Measurements from ENCODE around the gene TMEM269.

TMEM269 gene

DNA sequence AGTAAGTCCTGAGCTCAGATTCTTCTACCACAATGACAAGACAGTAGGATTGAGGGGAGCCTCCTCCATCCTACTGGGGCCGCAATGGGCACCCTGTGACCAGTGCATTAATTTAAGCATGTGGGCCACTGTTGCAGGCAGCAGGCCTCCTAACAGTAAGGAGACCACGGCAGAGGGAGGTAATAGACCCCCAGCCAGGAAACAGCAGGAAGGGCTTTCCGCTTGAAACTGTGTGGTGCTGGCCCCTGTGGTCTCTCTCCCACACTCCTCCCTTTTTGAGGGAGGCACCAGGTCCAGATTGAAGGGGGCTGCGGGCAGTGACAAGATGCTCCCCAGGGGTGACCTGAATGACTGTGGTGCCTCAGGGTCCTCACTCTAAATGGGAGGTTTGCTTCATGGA lies 43.1 kb upstream of the TMEM269 start:
- H3K4me1 ChIP-seq (ENCODE audit: control insufficient read depth, low read depth, low read length): peaks cover 4% of the 10 kb centered on the region
- H3K27ac ChIP-seq (ENCODE audit: low read depth, low read length): no peak overlapping the region
- H3K4me2 ChIP-seq (ENCODE audit: low read length): no peak overlapping the region
- no peaks in the 10 kb centered on the region for H3K79me1 ChIP-seq (ENCODE audit: low read length)
- no peak for DNase-seq
- H3K79me2 ChIP-seq (ENCODE audit: control insufficient read depth, insufficient read depth, low read length): no peaks in the 10 kb centered on the region
- H3K9ac ChIP-seq (ENCODE audit: low read length): no peak overlapping the region
- H4K5ac ChIP-seq (ENCODE audit: low read length): no peak overlapping the region
- no peak overlapping the region for H2BK120ac ChIP-seq (ENCODE audit: low read depth, low read length)
- H2BK15ac ChIP-seq (replicated peaks; ENCODE audit: low read depth): no peak overlapping the region
- H3K56ac ChIP-seq (ENCODE audit: low read length): no peak overlapping the region
- H3K23ac ChIP-seq (ENCODE audit: low read length): peak overlapping the region; percentile 29
- no CpG with 5 or more reads among the region's 4 CpGs for WGBS (ENCODE audit: extremely low coverage, insufficient coverage, low lambda C conversion rate)
- H4K8ac ChIP-seq (ENCODE audit: low read depth, low read length): no peak overlapping the region
- no peak overlapping the region for H3K18ac ChIP-seq (ENCODE audit: low read length)
- peak overlapping the region; percentile 32 for H2AK5ac ChIP-seq (ENCODE audit: low read length)
- H3K4ac ChIP-seq (ENCODE audit: low read depth, low read length): no peak overlapping the region
- no peaks in the 10 kb centered on the region for H3K36me3 ChIP-seq (ENCODE audit: control insufficient read depth, insufficient read depth, low read length)
- H3K4me3 ChIP-seq (ENCODE audit: low read length): no peak overlapping the region
- H3K27me3 ChIP-seq (ENCODE audit: insufficient read depth, low read length, poor library complexity): no peaks in the 10 kb centered on the region
- no peak overlapping the region for H2BK5ac ChIP-seq (ENCODE audit: low read length)

DNA sequence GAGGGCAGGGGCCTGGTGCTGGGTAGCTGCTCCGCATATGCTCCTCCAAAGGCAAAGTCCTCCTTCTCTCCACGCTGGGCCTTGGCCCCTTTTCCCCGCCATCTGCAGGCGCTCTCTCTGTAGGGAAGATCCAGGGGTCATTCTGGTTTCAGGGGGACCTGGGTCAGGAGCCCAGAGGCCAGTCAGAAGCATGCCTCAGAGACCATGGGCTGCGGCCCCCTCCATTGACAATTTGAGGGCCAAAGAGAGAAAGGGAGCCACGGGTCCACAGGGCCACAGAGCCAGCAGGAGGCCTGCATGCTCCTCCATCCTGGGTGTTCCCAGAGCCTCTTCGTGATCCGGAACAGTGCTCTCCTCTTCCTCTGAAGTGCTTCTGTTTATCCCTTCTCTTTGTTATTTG lies 42.6 kb upstream of the TMEM269 start:
- no peak for DNase-seq
- no peak overlapping the region for H3K9ac ChIP-seq (ENCODE audit: low read length)
- no peak overlapping the region for H3K4ac ChIP-seq (ENCODE audit: low read depth, low read length)
- H4K5ac ChIP-seq (ENCODE audit: low read length): no peak overlapping the region
- no peak overlapping the region for H3K27ac ChIP-seq (ENCODE audit: low read depth, low read length)
- H3K27me3 ChIP-seq (ENCODE audit: insufficient read depth, low read length, poor library complexity): no peaks in the 10 kb centered on the region
- no peaks in the 10 kb centered on the region for H3K36me3 ChIP-seq (ENCODE audit: control insufficient read depth, insufficient read depth, low read length)
- H3K4me1 ChIP-seq (ENCODE audit: control insufficient read depth, low read depth, low read length): peaks cover 4% of the 10 kb centered on the region
- no peak overlapping the region for H2BK15ac ChIP-seq (replicated peaks; ENCODE audit: low read depth)
- no peak overlapping the region for H2BK5ac ChIP-seq (ENCODE audit: low read length)
- no peaks in the 10 kb centered on the region for H3K79me1 ChIP-seq (ENCODE audit: low read length)
- H4K8ac ChIP-seq (ENCODE audit: low read depth, low read length): no peak overlapping the region
- H3K4me3 ChIP-seq (ENCODE audit: low read length): no peak overlapping the region
- H3K4me2 ChIP-seq (ENCODE audit: low read length): no peak overlapping the region
- no peak overlapping the region for H3K23ac ChIP-seq (ENCODE audit: low read length)
- H3K56ac ChIP-seq (ENCODE audit: low read length): no peak overlapping the region
- H2BK120ac ChIP-seq (ENCODE audit: low read depth, low read length): no peak overlapping the region
- no peak overlapping the region for H2AK5ac ChIP-seq (ENCODE audit: low read length)
- no CpG with 5 or more reads among the region's 8 CpGs for WGBS (ENCODE audit: extremely low coverage, insufficient coverage, low lambda C conversion rate)
- H3K18ac ChIP-seq (ENCODE audit: low read length): no peak overlapping the region
- no peaks in the 10 kb centered on the region for H3K79me2 ChIP-seq (ENCODE audit: control insufficient read depth, insufficient read depth, low read length)

- Histone ChIP-seq H3K27ac (ENCODE audit: low read depth, low read length) (no peak overlapping the region), H3K36me3 (ENCODE audit: control insufficient read depth, insufficient read depth, low read length) (no peaks in the 10 kb centered on the region), H3K79me1 (ENCODE audit: low read length) (no peaks in the 10 kb centered on the region), H3K4me3 (ENCODE audit: low read length) (no peak overlapping the region), H2BK120ac (ENCODE audit: low read depth, low read length) (no peak overlapping the region), H4K5ac (ENCODE audit: low read length) (no peak overlapping the region), H3K4ac (ENCODE audit: low read depth, low read length) (no peak overlapping the region), H2AK5ac (ENCODE audit: low read length) (no peak overlapping the region), H3K9ac (ENCODE audit: low read length) (no peak overlapping the region), H3K4me1 (ENCODE audit: control insufficient read depth, low read depth, low read length) (peaks cover 4% of the 10 kb centered on the region), H3K23ac (ENCODE audit: low read length) (no peak overlapping the region), H3K79me2 (ENCODE audit: control insufficient read depth, insufficient read depth, low read length) (no peaks in the 10 kb centered on the region), H3K4me2 (ENCODE audit: low read length) (no peak overlapping the region), H3K56ac (ENCODE audit: low read length) (no peak overlapping the region), H4K8ac (ENCODE audit: low read depth, low read length) (no peak overlapping the region), H3K18ac (ENCODE audit: low read length) (no peak overlapping the region), H2BK15ac (replicated peaks; ENCODE audit: low read depth) (no peak overlapping the region), H3K27me3 (ENCODE audit: insufficient read depth, low read length, poor library complexity) (no peaks in the 10 kb centered on the region), H2BK5ac (ENCODE audit: low read length) (no peak overlapping the region)
- WGBS (ENCODE audit: extremely low coverage, insufficient coverage, low lambda C conversion rate): no CpG with 5 or more reads among the region's 9 CpGs
- no peak for DNase-seq
Measured at GRCh38 chr1:42742617-42743316, 42.0 kb upstream of the TMEM269 start.

DNA sequence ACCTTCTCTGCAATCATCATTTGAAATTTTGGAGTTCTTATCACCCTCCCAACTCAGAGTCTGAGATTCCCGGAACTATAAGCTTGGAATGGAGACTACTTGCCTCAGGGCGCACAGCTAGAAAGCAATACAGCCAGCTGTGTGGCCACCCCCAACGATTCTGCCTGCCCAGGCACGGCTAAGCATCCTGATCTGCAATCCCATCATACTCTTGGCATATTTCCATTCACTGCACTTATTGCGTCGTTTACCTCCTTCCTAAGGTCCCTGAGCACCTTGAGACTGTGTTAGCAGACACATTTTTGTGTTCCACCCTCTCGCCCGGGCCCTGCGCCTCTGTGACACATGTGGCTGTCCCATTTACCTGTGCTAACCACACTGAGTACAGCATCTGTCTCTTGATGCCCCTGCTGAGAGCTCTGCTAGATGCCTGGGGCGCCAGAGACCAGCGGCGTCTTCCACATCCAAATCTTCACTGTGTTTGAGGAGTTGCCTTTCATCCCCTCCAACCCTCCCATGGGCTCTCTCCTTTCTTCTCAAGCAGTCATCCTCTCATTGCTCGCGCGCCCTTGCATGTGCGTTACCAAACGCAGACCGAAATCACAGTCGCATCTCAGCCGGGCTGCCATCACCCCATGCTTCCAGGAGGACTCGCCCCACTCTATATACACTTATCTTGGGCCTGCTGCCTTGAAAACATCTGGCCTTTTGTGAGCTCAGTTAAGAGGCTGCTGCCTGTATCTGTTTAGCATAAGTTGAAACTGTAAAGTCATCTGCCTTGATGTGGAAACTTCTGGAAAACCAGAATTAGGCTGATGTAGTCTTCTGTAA lies 41.3 kb upstream of the TMEM269 start:
- no peaks in the 10 kb centered on the region for H3K79me1 ChIP-seq (ENCODE audit: low read length)
- H3K18ac ChIP-seq (ENCODE audit: low read length): no peak overlapping the region
- no peaks in the 10 kb centered on the region for H3K79me2 ChIP-seq (ENCODE audit: control insufficient read depth, insufficient read depth, low read length)
- no peak overlapping the region for H3K27ac ChIP-seq (ENCODE audit: low read depth, low read length)
- H2BK15ac ChIP-seq (replicated peaks; ENCODE audit: low read depth): no peak overlapping the region
- H4K8ac ChIP-seq (ENCODE audit: low read depth, low read length): no peak overlapping the region
- H3K27me3 ChIP-seq (ENCODE audit: insufficient read depth, low read length, poor library complexity): no peaks in the 10 kb centered on the region
- H3K56ac ChIP-seq (ENCODE audit: low read length): no peak overlapping the region
- no peak overlapping the region for H2BK120ac ChIP-seq (ENCODE audit: low read depth, low read length)
- H3K4me2 ChIP-seq (ENCODE audit: low read length): no peak overlapping the region
- H3K36me3 ChIP-seq (ENCODE audit: control insufficient read depth, insufficient read depth, low read length): no peaks in the 10 kb centered on the region
- no peak overlapping the region for H3K4me3 ChIP-seq (ENCODE audit: low read length)
- H4K5ac ChIP-seq (ENCODE audit: low read length): no peak overlapping the region
- H3K4ac ChIP-seq (ENCODE audit: low read depth, low read length): no peak overlapping the region
- H2BK5ac ChIP-seq (ENCODE audit: low read length): no peak overlapping the region
- no peak for DNase-seq
- no CpG with 5 or more reads among the region's 21 CpGs for WGBS (ENCODE audit: extremely low coverage, insufficient coverage, low lambda C conversion rate)
- H3K23ac ChIP-seq (ENCODE audit: low read length): no peak overlapping the region
- H3K9ac ChIP-seq (ENCODE audit: low read length): no peak overlapping the region
- peaks cover 4% of the 10 kb centered on the region for H3K4me1 ChIP-seq (ENCODE audit: control insufficient read depth, low read depth, low read length)
- H2AK5ac ChIP-seq (ENCODE audit: low read length): no peak overlapping the region

DNA sequence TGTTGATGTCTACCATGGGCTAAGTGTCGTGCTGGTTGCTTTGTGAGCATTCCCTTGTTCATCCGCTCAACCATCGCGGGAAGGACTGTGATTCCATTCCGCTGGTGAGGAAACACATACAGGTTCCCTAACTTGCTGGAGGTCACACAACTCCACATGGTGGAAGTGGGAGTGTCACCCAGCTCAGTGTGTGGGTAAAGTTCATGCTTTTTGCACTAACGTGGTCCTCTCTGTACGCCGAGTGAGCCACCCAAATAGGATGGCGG lies 40.7 kb upstream of the TMEM269 start:
- no peaks in the 10 kb centered on the region for H3K79me1 ChIP-seq (ENCODE audit: low read length)
- no peak overlapping the region for H3K27ac ChIP-seq (ENCODE audit: low read depth, low read length)
- H3K79me2 ChIP-seq (ENCODE audit: control insufficient read depth, insufficient read depth, low read length): no peaks in the 10 kb centered on the region
- no peak overlapping the region for H3K9ac ChIP-seq (ENCODE audit: low read length)
- H4K5ac ChIP-seq (ENCODE audit: low read length): no peak overlapping the region
- H3K27me3 ChIP-seq (ENCODE audit: insufficient read depth, low read length, poor library complexity): no peaks in the 10 kb centered on the region
- H3K4me2 ChIP-seq (ENCODE audit: low read length): no peak overlapping the region
- no peak overlapping the region for H2BK15ac ChIP-seq (replicated peaks; ENCODE audit: low read depth)
- H3K4me1 ChIP-seq (ENCODE audit: control insufficient read depth, low read depth, low read length): peaks cover 4% of the 10 kb centered on the region
- H3K4ac ChIP-seq (ENCODE audit: low read depth, low read length): no peak overlapping the region
- no peak overlapping the region for H2AK5ac ChIP-seq (ENCODE audit: low read length)
- no peak overlapping the region for H3K56ac ChIP-seq (ENCODE audit: low read length)
- WGBS (ENCODE audit: extremely low coverage, insufficient coverage, low lambda C conversion rate): no CpG with 5 or more reads among the region's 9 CpGs
- H4K8ac ChIP-seq (ENCODE audit: low read depth, low read length): no peak overlapping the region
- no peak overlapping the region for H2BK120ac ChIP-seq (ENCODE audit: low read depth, low read length)
- H3K4me3 ChIP-seq (ENCODE audit: low read length): no peak overlapping the region
- H3K18ac ChIP-seq (ENCODE audit: low read length): no peak overlapping the region
- no peak for DNase-seq
- no peaks in the 10 kb centered on the region for H3K36me3 ChIP-seq (ENCODE audit: control insufficient read depth, insufficient read depth, low read length)
- H3K23ac ChIP-seq (ENCODE audit: low read length): no peak overlapping the region
- H2BK5ac ChIP-seq (ENCODE audit: low read length): no peak overlapping the region

All from mesendoderm (in vitro differentiated cells).